Measurements from ENCODE around the gene FAM168A.
"Not testable (repeated sequence)": the region's sequence is repeated elsewhere in the genome, so short reads cannot be mapped to it uniquely, and the experiment has no call there.

DNA sequence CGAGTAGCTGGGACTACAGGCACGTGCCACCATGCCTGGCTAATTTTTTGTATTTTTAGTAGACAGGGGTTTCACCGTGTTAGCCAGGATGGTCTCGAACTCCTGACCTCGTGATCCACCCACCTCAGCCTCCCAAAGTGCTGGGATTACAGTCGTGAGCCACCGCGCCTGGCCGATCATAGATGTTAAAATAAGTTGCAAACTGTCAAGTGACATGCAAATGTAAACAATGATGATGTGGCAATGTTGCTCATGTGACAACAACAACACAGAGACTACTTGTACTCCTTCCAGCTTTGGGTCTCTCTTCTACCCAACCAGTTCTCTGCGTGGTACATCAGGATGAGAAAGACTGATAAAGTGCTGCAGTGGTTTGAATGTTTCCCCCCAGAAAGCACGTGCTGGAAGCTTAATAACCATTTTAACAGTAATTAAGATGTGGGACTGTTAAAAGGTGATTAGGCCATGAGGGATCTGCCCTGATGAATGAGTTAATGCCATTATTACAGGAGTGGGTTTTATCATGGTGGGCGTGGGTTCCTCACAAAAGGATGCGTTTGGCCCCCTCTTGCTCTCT lies 127.8 kb downstream of the FAM168A start:
- not testable (repeated sequence) for TF ChIP-seq CHD1 (IDR thresholded peaks at IDR 0.05; ENCODE audit: low read depth, low read length); EGR1 (IDR thresholded peaks at IDR 0.05; ENCODE audit: borderline replicate concordance, low read depth, low read length); RAD21 (IDR thresholded peaks at IDR 0.05 in 1 of 2, conservative IDR thresholded peaks at IDR 0.05 in 1 of 2; ENCODE audit: low read depth in 2 of 2, low read length in 2 of 2); EP300 (IDR thresholded peaks at IDR 0.05; ENCODE audit: borderline replicate concordance in 1 of 2, low read depth in 2 of 2, low read length in 2 of 2); HDAC2 (IDR thresholded peaks at IDR 0.05; ENCODE audit: borderline replicate concordance in 1 of 2, low read depth in 2 of 2, low read length in 2 of 2); SAP30 (IDR thresholded peaks at IDR 0.05; ENCODE audit: insufficient read depth, insufficient replicate concordance, low read length); RXRA (IDR thresholded peaks at IDR 0.05; ENCODE audit: insufficient read depth, low read depth, low read length)
- TF ChIP-seq, protein P1, sequence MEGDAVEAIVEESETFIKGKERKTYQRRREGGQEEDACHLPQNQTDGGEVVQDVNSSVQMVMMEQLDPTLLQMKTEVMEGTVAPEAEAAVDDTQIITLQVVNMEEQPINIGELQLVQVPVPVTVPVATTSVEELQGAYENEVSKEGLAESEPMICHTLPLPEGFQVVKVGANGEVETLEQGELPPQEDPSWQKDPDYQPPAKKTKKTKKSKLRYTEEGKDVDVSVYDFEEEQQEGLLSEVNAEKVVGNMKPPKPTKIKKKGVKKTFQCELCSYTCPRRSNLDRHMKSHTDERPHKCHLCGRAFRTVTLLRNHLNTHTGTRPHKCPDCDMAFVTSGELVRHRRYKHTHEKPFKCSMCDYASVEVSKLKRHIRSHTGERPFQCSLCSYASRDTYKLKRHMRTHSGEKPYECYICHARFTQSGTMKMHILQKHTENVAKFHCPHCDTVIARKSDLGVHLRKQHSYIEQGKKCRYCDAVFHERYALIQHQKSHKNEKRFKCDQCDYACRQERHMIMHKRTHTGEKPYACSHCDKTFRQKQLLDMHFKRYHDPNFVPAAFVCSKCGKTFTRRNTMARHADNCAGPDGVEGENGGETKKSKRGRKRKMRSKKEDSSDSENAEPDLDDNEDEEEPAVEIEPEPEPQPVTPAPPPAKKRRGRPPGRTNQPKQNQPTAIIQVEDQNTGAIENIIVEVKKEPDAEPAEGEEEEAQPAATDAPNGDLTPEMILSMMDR (IDR thresholded peaks at IDR 0.05; ENCODE audit: control extremely low read depth in 1 of 3, insufficient read depth in 1 of 3, low read depth in 1 of 3, low read length in 3 of 3), result not testable (repeated sequence)

Data from H1 (cell line).